Activated CD4-positive, alpha-beta T cell treated with anti-CD3 and anti-CD28 coated beads, Interleukin-2, amount 10 ng/mL, durations not matched to agents 7 days and 5 days (primary cell): ENCODE measurements around the gene NR6A1. TPM values are rescaled to one million over a fixed set of nuclear protein-coding genes. Genes with fewer than 3 reads are reported as not detected.
"Not testable (repeated sequence)": the region's sequence is repeated elsewhere in the genome, so short reads cannot be mapped to it uniquely, and the experiment has no call there.

ENCODE experiments used
- CTCF ChIA-PET: fragments of 350-600 bp; sonication (Branson Sonifier 250); formaldehyde crosslinking; loops from one replicate; lab custom pipeline; 2021; ENCODE audit warnings: antibody characterized with exemption; lab: Charles Lee
- POLR2A ChIA-PET: fragments of 350-600 bp; sonication (Branson Sonifier 250); formaldehyde crosslinking; loops from one replicate; lab custom pipeline; 2021; ENCODE audit warnings: antibody characterized with exemption; lab: Charles Lee
- DNase-seq: peaks from one replicate; pipeline ENCODE4 v3.0.0-alpha.2; 2020
- H3K27ac Mint-ChIP-seq: one replicate; pipeline ENCODE4 v1.8.0; 2021; ENCODE audit warnings: mild to moderate bottlenecking, moderate library complexity, mixed read lengths
- H3K27me3 Mint-ChIP-seq: one replicate; pipeline ENCODE4 v1.8.0; 2021; ENCODE audit warnings: mixed read lengths
- H3K36me3 Mint-ChIP-seq: one replicate; pipeline ENCODE4 v1.8.0; 2021; ENCODE audit warnings: low read depth, mixed read lengths
- H3K4me1 Mint-ChIP-seq: one replicate; pipeline ENCODE4 v1.8.0; 2021; ENCODE audit warnings: mixed read lengths
- H3K4me3 Mint-ChIP-seq: one replicate; pipeline ENCODE4 v1.8.0; 2021; ENCODE audit warnings: mild to moderate bottlenecking, moderate library complexity, mixed read lengths
- H3K9me3 Mint-ChIP-seq: one replicate; pipeline ENCODE4 v1.8.0; 2021; ENCODE audit warnings: mixed read lengths
- total RNA-seq, 2 experiments: library from RNA; stranded (reverse); gene quantifications; one replicate each; pipeline ENCODE4 v1.2.3, GENCODE V29; 2021

NR6A1 gene
- total RNA-seq, 2 experiments from 2014 or later = 0.10 to 0.19 TPM

GRCh38 chr9:124742940-124743339, 28.2 kb downstream of the NR6A1 start:
- CTCF ChIA-PET = interaction anchor here (0.5 to 1.9 kb wide), 4 partner anchors 9 to 80 kb away, joined by 3 to 5 read pairs (median 3); no protein-coding TSS in a partner anchor
- no peak for DNase-seq
- no peak overlapping the region for H3K27ac Mint-ChIP-seq
- no peaks in the 10 kb centered on the region for H3K4me1 Mint-ChIP-seq
- POLR2A ChIA-PET = no interaction called here
- no peaks in the 10 kb centered on the region for H3K9me3 Mint-ChIP-seq
- peaks cover 8% of the 10 kb centered on the region for H3K27me3 Mint-ChIP-seq
- no peaks in the 10 kb centered on the region for H3K36me3 Mint-ChIP-seq
- no peak overlapping the region for H3K4me3 Mint-ChIP-seq

- no peak for DNase-seq
- CTCF ChIA-PET = no interaction called here
- H3K27ac Mint-ChIP-seq = no peak overlapping the region
- no peaks in the 10 kb centered on the region for H3K9me3 Mint-ChIP-seq
- H3K36me3 Mint-ChIP-seq = no peaks in the 10 kb centered on the region
- no peaks in the 10 kb centered on the region for H3K27me3 Mint-ChIP-seq
- POLR2A ChIA-PET = no interaction called here
- H3K4me3 Mint-ChIP-seq = no peak overlapping the region
- no peaks in the 10 kb centered on the region for H3K4me1 Mint-ChIP-seq
Measured at GRCh38 chr9:124741662-124742061, 29.4 kb downstream of the NR6A1 start.

- DNase-seq = no peak
- H3K4me1 Mint-ChIP-seq = no peaks in the 10 kb centered on the region
- ChIA-PET POLR2A (no interaction called here), CTCF (no interaction called here)
- H3K9me3 Mint-ChIP-seq = no peaks in the 10 kb centered on the region
- H3K27ac Mint-ChIP-seq = no peak overlapping the region
- H3K4me3 Mint-ChIP-seq = no peak overlapping the region
- no peaks in the 10 kb centered on the region for H3K27me3 Mint-ChIP-seq
- no peaks in the 10 kb centered on the region for H3K36me3 Mint-ChIP-seq
Measured at GRCh38 chr9:124741149-124741548, 30.0 kb downstream of the NR6A1 start.

GRCh38 chr9:124739360-124739759, 31.8 kb downstream of the NR6A1 start:
- no peak for DNase-seq
- no peaks in the 10 kb centered on the region for H3K4me1 Mint-ChIP-seq
- no peaks in the 10 kb centered on the region for H3K9me3 Mint-ChIP-seq
- H3K27ac Mint-ChIP-seq = no peak overlapping the region
- no peaks in the 10 kb centered on the region for H3K27me3 Mint-ChIP-seq
- H3K4me3 Mint-ChIP-seq = no peak overlapping the region
- H3K36me3 Mint-ChIP-seq = no peaks in the 10 kb centered on the region
- POLR2A ChIA-PET = no interaction called here
- CTCF ChIA-PET = no interaction called here

GRCh38 chr9:124738075-124738474, 33.0 kb downstream of the NR6A1 start:
- H3K36me3 Mint-ChIP-seq, H3K4me1 Mint-ChIP-seq, H3K27ac Mint-ChIP-seq, H3K4me3 Mint-ChIP-seq, DNase-seq, POLR2A ChIA-PET, H3K9me3 Mint-ChIP-seq, H3K27me3 Mint-ChIP-seq, CTCF ChIA-PET: not testable (repeated sequence)

GRCh38 chr9:124735121-124735520, 36.0 kb downstream of the NR6A1 start:
- peaks cover 3% of the 10 kb centered on the region for H3K4me1 Mint-ChIP-seq
- H3K4me3 Mint-ChIP-seq = no peak overlapping the region
- ChIA-PET CTCF (no interaction called here), POLR2A (interaction anchor here (0.7 kb wide), 1 partner anchor 124 kb away, joined by 3 read pairs; no protein-coding TSS in a partner anchor)
- no peaks in the 10 kb centered on the region for H3K9me3 Mint-ChIP-seq
- DNase-seq = no peak
- H3K36me3 Mint-ChIP-seq = no peaks in the 10 kb centered on the region
- H3K27ac Mint-ChIP-seq = no peak overlapping the region
- H3K27me3 Mint-ChIP-seq = peaks cover 2% of the 10 kb centered on the region

- DNase-seq, POLR2A ChIA-PET, H3K36me3 Mint-ChIP-seq, H3K27me3 Mint-ChIP-seq, H3K9me3 Mint-ChIP-seq, H3K4me1 Mint-ChIP-seq, H3K27ac Mint-ChIP-seq, H3K4me3 Mint-ChIP-seq: not testable (repeated sequence)
- CTCF ChIA-PET = interaction anchor here (1.0 to 1.7 kb wide), 2 partner anchors 11 to 32 kb away, joined by 3 to 4 read pairs; no protein-coding TSS in a partner anchor
Measured at GRCh38 chr9:124734741-124735083, 36.4 kb downstream of the NR6A1 start.

- POLR2A ChIA-PET = no interaction called here
- H3K27me3 Mint-ChIP-seq = peaks cover 2% of the 10 kb centered on the region
Measured at GRCh38 chr9:124733964-124734740, 37.0 kb downstream of the NR6A1 start.

GRCh38 chr9:124730772-124731171, 40.3 kb downstream of the NR6A1 start:
- no peaks in the 10 kb centered on the region for H3K36me3 Mint-ChIP-seq
- H3K4me3 Mint-ChIP-seq = no peak overlapping the region
- ChIA-PET CTCF (no interaction called here), POLR2A (no interaction called here)
- H3K27me3 Mint-ChIP-seq = peaks cover 8% of the 10 kb centered on the region
- no peak for DNase-seq
- peaks cover 3% of the 10 kb centered on the region for H3K4me1 Mint-ChIP-seq
- H3K9me3 Mint-ChIP-seq = no peaks in the 10 kb centered on the region
- no peak overlapping the region for H3K27ac Mint-ChIP-seq

More at GRCh38 chr9:124733964-124734740, 37.0 kb downstream of the NR6A1 start:
- Mint-ChIP-seq H3K4me1 (peaks cover 3% of the 10 kb centered on the region), H3K4me3 (no peak overlapping the region), H3K9me3 (no peaks in the 10 kb centered on the region), H3K36me3 (no peaks in the 10 kb centered on the region), H3K27ac (no peak overlapping the region)
- CTCF ChIA-PET = interaction anchor here (1.0 to 1.7 kb wide), 2 partner anchors 12 to 33 kb away, joined by 3 to 4 read pairs; no protein-coding TSS in a partner anchor
- DNase-seq = no peak

GRCh38 chr9:124726886-124727285, 44.2 kb downstream of the NR6A1 start:
- H3K36me3 Mint-ChIP-seq = no peaks in the 10 kb centered on the region
- H3K4me3 Mint-ChIP-seq = no peak overlapping the region
- peaks cover 10% of the 10 kb centered on the region for H3K27me3 Mint-ChIP-seq
- H3K27ac Mint-ChIP-seq = no peak overlapping the region
- H3K9me3 Mint-ChIP-seq = no peaks in the 10 kb centered on the region
- no peak for DNase-seq
- ChIA-PET POLR2A (no interaction called here), CTCF (no interaction called here)
- no peaks in the 10 kb centered on the region for H3K4me1 Mint-ChIP-seq

- Mint-ChIP-seq H3K4me1 (no peaks in the 10 kb centered on the region), H3K36me3 (no peaks in the 10 kb centered on the region)
Measured at GRCh38 chr9:124725068-124725452, 46.1 kb downstream of the NR6A1 start.

GRCh38 chr9:124724415-124725067, 46.6 kb downstream of the NR6A1 start:
- CTCF ChIA-PET = interaction anchor here (0.8 to 1.0 kb wide), 3 partner anchors 9 to 19 kb away, joined by 3 to 4 read pairs (median 3); no protein-coding TSS in a partner anchor
- Mint-ChIP-seq H3K36me3 (no peaks in the 10 kb centered on the region), H3K4me1 (no peaks in the 10 kb centered on the region)

More at GRCh38 chr9:124725068-124725452, 46.1 kb downstream of the NR6A1 start:
- no peak overlapping the region for H3K27ac Mint-ChIP-seq
- CTCF ChIA-PET = interaction anchor here (1.0 kb wide), 1 partner anchor 18 kb away, joined by 3 read pairs; no protein-coding TSS in a partner anchor
- DNase-seq = no peak
- POLR2A ChIA-PET = no interaction called here
- peaks cover 18% of the 10 kb centered on the region for H3K27me3 Mint-ChIP-seq
- H3K9me3 Mint-ChIP-seq = no peaks in the 10 kb centered on the region
- H3K4me3 Mint-ChIP-seq = no peak overlapping the region

GRCh38 chr9:124723352-124723751, 47.8 kb downstream of the NR6A1 start:
- Mint-ChIP-seq H3K36me3 (no peaks in the 10 kb centered on the region), H3K4me3 (no peak overlapping the region), H3K4me1 (no peaks in the 10 kb centered on the region), H3K27ac (no peak overlapping the region), H3K27me3 (peaks cover 18% of the 10 kb centered on the region), H3K9me3 (no peaks in the 10 kb centered on the region)
- ChIA-PET CTCF (interaction anchor here (0.9 kb wide), 1 partner anchor 12 kb away, joined by 6 read pairs; no protein-coding TSS in a partner anchor), POLR2A (no interaction called here)
- no peak for DNase-seq

More at GRCh38 chr9:124724415-124725067, 46.6 kb downstream of the NR6A1 start:
- POLR2A ChIA-PET = no interaction called here
- H3K9me3 Mint-ChIP-seq = no peaks in the 10 kb centered on the region
- H3K27ac Mint-ChIP-seq = no peak overlapping the region
- no peak overlapping the region for H3K4me3 Mint-ChIP-seq
- DNase-seq = no peak
- H3K27me3 Mint-ChIP-seq = peaks cover 18% of the 10 kb centered on the region
